Hematopoietic multipotent progenitor cell treated with erythropoietin and hydrocortisone succinate and interleukin-3 and kit ligand, for 15 days (in vitro differentiated cells): ENCODE measurements around the gene KIF26B.

Experiments used
- DNase-seq: peaks from one replicate; pipeline ENCODE4 v3.0.0-alpha.2; 2015; ENCODE audit warnings: low spot score

KIF26B gene

DNA sequence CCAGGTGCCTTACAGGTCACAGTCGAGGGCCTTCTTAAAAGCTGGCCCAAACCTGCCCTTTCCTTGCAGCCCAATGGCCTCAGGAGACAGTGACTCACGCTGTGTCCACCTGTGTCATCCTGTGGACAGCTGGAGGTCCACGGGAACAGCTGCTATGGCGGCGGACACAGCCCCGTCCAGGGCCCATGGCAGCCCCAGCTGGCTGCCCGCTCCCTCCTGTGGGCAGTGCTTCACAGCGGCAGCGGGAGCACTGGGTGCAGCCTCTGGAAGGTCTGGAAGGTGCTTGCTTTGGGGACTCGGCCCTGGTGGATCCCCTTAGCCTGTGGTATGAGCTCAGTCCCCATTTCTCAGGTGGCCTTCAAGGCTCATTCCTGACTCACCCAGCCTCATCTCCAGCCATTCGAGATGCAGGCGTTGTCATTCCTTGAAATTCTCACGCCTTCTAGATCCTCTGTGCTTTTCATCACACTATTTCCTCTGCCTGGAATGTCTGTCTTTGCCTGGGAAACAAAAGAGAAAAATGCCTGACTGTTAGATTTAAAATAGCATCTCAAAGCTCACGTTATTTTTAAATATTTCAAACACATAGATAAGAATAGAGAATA is 86.8 kb downstream of the KIF26B start:
- DNase-seq = no peak

DNA sequence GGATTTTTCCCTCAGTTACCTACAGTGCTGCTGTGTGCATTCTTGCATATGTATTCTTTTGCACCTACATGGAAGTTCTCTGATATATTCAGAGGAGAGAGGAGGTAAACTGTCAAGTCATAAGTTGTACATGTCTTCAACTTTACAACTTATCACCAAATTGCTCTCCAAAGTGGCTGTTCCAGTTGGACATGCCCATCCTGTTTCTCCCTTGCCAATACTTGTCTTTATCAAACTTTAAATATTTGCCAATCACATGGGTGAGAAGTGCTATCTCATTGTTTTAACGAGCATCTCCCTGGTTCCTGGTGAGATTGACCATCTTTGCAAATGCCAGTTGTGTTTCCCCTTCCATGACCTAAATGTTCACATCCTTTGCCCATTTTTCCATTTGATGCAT is 88.2 kb downstream of the KIF26B start:
- no peak for DNase-seq

DNA sequence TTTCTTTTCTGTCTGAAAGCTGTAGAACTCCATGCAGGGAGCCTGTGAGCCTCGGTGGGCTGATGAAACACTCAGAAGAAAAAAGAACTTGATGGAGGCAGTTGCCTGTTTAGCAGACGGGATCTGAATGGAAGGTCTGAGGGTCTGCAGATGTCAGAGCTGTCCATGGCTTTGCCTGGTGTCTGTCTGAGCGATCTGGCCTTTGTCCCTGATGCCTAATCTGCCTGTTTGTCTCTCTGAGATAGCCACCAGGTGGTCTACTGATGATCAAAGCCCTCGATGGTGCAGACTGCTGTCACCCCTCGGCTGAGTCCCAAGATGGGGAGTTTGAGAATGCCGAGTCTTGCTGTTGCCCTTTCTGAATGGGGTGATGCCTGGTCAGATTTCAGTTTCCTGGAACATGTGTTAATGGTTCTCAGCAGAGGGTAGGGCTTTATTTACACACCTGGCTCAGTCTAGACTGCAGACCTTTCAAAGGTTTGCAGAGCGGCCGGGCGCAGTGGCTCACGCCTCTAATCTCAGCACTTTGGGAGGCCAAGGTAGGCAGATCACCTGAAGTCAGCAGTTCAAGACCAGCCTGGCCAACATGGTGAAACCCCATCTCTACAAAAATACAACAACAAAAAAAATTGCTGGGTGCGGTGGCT is 90.4 kb downstream of the KIF26B start:
- no peak for DNase-seq

- DNase-seq = no peak
Observed at GRCh38 chr1:245246433-245246832, 91.6 kb downstream of the KIF26B start.

DNA sequence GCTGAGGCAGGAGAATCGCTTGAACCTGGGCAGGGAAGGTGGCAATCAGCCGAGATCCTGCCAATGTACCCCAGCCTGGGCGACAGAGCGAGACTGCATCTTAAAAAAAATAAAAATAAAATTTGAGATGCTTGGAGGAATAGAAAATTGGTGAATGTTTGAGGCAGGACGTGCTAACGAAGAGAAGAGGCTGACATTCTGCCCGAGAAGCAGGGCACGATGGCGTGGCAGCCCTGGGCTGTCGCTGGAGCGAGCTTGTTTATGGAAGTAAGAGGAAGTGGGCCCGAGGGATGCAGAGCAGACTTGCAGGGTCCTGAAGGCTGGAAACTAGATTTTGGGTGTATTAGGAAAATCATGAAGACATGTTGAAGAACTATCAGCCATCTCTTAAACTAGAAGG is 92.6 kb downstream of the KIF26B start:
- DNase-seq = no peak

DNA sequence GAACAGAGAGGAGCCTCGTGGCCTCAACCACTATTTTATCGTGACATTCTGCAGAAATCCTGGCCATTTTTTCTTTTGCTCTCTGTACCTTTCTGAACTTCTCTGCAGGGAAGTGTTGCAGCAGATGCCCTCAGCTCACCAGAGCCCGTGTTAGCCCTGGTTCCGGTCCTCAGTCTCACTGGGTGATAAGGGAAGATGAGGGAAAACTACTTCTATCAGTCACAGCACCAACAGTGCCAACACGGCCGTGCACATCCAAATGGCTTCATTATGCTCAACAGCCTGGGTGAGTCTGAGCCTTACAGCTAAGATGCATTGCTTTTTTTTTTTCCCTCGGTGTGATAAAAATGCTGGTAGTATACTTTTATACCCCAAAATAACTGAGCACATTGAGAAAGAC is 93.0 kb downstream of the KIF26B start:
- DNase-seq = no peak

DNA sequence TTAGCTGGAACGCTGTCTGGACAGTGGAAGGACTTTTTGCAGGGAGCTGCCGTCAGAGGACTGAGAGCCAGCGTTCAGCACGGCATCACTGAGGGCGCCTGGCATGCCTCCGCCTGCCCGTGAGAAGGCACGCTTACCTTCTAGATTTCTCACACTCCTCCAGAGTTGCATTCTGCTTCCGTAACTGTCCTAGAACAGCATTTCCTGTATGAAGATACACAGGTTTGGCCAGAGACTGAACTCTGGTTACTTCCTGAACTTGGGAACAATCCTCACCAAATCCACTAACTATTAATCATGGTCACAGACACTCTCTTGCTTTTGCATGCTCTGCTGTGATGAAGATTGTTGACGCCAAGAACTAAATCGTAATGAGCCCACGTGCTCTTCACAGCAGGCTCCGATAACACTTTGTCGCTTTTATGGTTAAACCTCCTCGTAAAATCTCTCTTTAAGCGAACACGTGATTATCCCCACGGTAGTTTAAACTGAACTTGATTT is 93.5 kb downstream of the KIF26B start:
- DNase-seq = no peak

GRCh38 chr1:245255783-245256182 is 101.0 kb downstream of the KIF26B start:
- no peak for DNase-seq

DNA sequence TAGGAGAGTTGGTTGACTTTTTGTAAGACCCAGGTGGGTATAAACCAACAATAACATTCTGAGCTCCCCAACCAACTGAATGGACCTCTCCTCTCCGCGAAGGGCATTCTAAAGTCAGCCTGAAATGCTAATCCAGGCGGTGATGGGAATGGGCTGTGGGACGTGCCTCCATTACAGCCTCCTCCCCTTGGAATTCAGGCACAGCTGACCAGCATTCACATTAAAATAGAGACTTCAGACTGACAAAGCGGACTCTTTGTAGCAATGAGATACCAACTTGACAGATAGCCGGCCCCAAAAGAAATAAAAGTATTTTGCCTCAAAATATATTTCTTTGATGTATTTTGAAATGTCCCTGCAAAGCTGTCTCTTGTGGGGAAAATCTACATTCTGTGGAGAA is 101.7 kb downstream of the KIF26B start:
- no peak for DNase-seq

DNA sequence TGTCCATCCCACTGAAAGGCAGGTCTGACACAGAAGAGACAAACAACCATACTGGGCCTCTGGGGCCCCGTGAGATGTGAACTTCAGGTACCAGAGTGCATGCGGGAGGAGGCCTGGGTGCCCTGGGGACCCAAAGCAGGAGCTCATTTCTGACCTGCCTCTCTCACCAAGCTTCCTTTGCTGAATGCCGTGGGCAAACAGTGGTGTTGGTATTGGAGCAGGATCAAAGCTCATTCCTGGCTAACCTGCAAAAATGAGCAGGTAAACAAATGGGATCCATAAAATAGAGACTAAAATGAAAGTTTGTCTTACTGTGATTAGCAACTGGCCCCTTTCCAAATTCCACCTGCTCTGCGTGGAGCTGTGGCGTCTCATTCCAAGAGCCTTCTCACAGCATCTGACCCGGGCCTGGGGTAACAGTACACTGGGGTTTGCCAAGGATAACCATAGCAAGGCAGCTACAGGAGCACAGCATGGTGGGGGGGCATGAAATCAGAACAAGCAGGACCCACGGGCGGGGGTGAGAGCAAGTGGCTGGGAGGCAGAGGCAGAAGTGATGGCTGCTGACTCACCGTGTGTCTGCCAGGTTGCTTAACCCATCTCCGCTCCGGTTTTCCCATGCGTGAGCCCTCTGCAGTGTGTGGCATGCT is 103.6 kb downstream of the KIF26B start:
- DNase-seq = no peak

GRCh38 chr1:245260110-245260882 is 105.5 kb downstream of the KIF26B start:
- no peak for DNase-seq

GRCh38 chr1:245260883-245261282 is 106.1 kb downstream of the KIF26B start:
- DNase-seq = no peak

GRCh38 chr1:245261786-245262185 is 107.0 kb downstream of the KIF26B start:
- DNase-seq = no peak

GRCh38 chr1:245263529-245264095 is 108.8 kb downstream of the KIF26B start:
- no peak for DNase-seq

DNA sequence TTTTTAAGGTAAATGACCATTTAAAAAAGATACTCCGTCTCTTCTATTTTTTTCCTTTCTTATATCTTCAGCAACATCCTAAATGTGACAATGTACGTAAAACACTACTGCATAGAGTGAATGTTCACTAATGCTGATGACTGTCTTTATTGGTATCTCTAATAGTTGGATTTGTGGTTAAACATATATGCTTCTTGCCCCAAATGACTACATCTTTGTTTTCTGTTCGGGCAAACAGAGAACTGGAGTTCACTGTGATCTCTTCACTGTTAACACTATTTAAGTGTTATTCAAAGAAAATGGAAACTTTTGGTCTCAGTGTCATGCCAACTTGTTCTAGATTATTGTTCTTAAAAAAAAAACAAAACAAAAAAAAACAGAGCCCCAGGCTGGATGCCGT is 109.4 kb downstream of the KIF26B start:
- no peak for DNase-seq

DNA sequence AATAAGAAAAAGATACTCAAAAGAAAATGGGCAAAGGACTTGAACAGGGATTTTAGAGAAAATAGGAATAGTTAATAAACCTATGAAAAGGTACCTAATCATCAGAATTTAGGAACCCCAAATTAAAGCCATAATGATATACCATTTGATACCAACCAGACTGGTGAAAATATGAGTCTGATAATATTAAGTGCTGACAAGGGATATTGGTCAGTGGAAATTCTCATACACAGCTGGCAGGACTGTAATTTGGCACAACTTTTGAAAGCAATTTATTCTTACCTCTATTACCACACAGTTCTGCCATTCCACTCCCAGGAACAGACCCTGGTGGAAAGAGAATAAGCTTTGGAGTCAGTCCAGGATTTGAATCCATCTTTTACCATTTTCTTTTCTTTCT is 111.3 kb downstream of the KIF26B start:
- DNase-seq = no peak

- DNase-seq = no peak
Observed at GRCh38 chr1:245270063-245270462, 115.3 kb downstream of the KIF26B start.

- DNase-seq = no peak
Observed at GRCh38 chr1:245270972-245271371, 116.2 kb downstream of the KIF26B start.

DNA sequence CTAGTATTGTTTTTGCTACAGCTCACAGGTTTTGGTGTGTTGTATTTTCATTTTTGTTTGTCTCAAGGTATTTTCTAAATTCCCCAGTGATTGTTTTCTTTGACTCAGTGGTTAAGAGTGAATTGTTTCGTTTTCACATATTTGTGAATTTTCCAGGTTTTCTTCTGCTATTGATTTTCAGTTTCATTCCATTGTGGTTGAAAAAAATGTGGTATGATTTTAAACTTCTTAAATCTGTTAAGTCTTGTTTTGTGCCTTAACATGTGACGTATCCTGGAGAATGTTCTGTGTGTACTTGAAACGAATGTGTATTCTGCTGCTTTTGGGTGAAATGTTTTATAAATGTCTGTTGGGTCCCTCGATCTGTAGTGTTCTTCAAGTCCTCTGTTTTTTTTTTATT is 117.9 kb downstream of the KIF26B start:
- DNase-seq = no peak

DNA sequence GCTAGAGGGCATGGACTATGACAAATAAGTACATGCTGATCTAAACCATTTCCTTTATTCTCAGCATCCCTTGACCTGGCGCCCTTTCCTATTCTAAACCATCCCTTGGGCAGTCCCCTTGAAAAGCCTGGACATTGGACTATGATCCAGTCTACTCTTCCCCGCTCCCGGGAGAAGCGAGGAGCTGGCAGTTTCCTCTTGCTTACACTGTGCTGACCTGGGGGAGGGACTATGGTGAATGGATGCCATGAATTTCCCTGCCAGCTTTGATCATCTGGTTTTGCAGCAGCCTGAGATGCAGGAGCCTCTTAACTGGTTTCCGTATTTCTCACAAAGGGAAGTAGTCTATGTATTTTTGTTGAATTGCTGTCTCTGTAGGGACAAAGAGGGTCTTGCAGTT is 121.7 kb downstream of the KIF26B start:
- DNase-seq = no peak

DNA sequence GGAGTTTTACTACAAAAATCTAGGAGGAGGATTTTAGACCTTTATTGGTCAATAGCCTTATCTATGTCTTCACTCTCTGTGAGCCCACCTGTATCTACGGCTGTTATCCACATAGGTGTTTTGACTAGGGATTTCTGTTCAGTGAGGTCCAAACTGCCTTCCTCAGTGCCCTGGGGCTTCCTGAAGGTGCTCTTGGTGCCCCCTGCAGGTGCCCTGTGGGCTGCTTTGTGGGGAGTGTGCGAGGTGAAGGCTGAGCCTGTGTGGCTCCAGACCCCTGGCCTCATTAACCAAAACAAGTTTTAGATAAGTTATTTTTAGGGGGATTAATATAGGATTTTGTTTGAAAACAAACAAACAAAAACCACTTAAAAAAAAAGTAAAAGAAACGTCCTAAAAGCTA is 122.5 kb downstream of the KIF26B start:
- DNase-seq = no peak

DNA sequence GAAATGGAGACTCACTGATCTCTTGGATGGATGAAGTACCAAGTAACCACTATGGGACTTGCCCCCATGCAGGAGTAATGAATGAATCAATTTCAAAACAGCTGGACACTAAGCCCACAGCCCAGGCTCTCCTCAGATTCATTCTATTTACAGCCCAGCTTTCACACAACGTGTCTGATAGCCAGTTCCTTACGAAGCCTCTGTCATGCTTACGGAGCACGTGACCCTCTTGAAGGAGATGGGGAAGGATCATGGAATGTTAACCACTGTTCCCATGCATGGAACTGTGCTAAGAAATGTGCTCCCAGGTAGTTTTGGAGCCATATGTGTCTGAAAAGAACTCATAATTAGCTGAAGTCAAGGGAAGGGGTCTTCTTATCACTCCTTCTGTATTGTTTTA is 124.1 kb downstream of the KIF26B start:
- no peak for DNase-seq
